Urinary bladder (tissue), 2 donors: Measurements from ENCODE around the gene TBC1D17. TPM values are rescaled to one million over a fixed set of nuclear protein-coding genes. Genes with fewer than 3 reads are reported as not detected.

Experiments used
- polyA plus RNA-seq: library from polyadenylated mRNA; stranded (reverse); fragments of 200-250 nt; gene quantifications from one replicate; pipeline ENCODE4 v1.2.3, GENCODE V29; 2013
- small RNA-seq: library from RNA; depleted of rRNA; stranded (forward); fragments of <200 nt; gene quantifications from one replicate; pipeline ENCODE3, GENCODE V24; 2014
- total RNA-seq: library from RNA; depleted of rRNA; stranded (reverse); fragments of >200 nt; gene quantifications from one replicate; pipeline ENCODE4 v1.2.3, GENCODE V29; 2014
- donor health status: healthy.

Gene TBC1D17
- total and polyA plus RNA-seq, 2 donors = 8.5 to 74.6 TPM

Small RNA genes lying within 50 kb of the gene (small RNA-seq; reads per million reads assigned to genes)
- 0.09 reads per million for gene MIR4749

Other genes with a start within 250 kb of the TBC1D17 start
- gene RRAS, start 237.6 kb upstream of the TBC1D17 start, total RNA-seq = 11.8 TPM
- gene RRAS, start 237.6 kb upstream of the TBC1D17 start, polyA plus RNA-seq = 279 TPM
- gene SCAF1, start 235.5 kb upstream of the TBC1D17 start, total RNA-seq = 8.3 TPM
- gene SCAF1, start 235.5 kb upstream of the TBC1D17 start, polyA plus RNA-seq = 42.3 TPM
- 31.9 TPM for gene IRF3, start 211.8 kb upstream of the TBC1D17 start, total RNA-seq
- gene IRF3, start 211.8 kb upstream of the TBC1D17 start, polyA plus RNA-seq = 84.9 TPM
- 3.1 TPM for gene BCL2L12, start 211.8 kb upstream of the TBC1D17 start, total RNA-seq
- gene BCL2L12, start 211.8 kb upstream of the TBC1D17 start, polyA plus RNA-seq = 23.6 TPM
- 121 TPM for gene PRMT1, start 200.4 kb upstream of the TBC1D17 start, total RNA-seq
- gene PRMT1, start 200.4 kb upstream of the TBC1D17 start, polyA plus RNA-seq = 215 TPM
- 1.4 TPM for gene ADM5, start 188.1 kb upstream of the TBC1D17 start, total RNA-seq
- 6.3 TPM for gene ADM5, start 188.1 kb upstream of the TBC1D17 start, polyA plus RNA-seq
- 11.8 TPM for gene CPT1C, start 186.6 kb upstream of the TBC1D17 start, total RNA-seq
- gene CPT1C, start 186.6 kb upstream of the TBC1D17 start, polyA plus RNA-seq = 7.3 TPM
- gene TSKS, start 114.4 kb upstream of the TBC1D17 start, total RNA-seq = 0.26 TPM
- gene TSKS, start 114.4 kb upstream of the TBC1D17 start, polyA plus RNA-seq = 1.2 TPM
- gene AP2A1, start 110.7 kb upstream of the TBC1D17 start, total RNA-seq = 37.3 TPM
- 95.4 TPM for gene AP2A1, start 110.7 kb upstream of the TBC1D17 start, polyA plus RNA-seq
- 13.3 TPM for gene FUZ, start 64.4 kb upstream of the TBC1D17 start, total RNA-seq
- gene FUZ, start 64.4 kb upstream of the TBC1D17 start, polyA plus RNA-seq = 29.0 TPM
- 16.7 TPM for gene MED25, start 59.4 kb upstream of the TBC1D17 start, total RNA-seq
- 42.9 TPM for gene MED25, start 59.4 kb upstream of the TBC1D17 start, polyA plus RNA-seq
- gene PTOV1, start 26.5 kb upstream of the TBC1D17 start, total RNA-seq = 46.1 TPM
- 121 TPM for gene PTOV1, start 26.5 kb upstream of the TBC1D17 start, polyA plus RNA-seq
- gene PNKP, start 10.1 kb upstream of the TBC1D17 start, total RNA-seq = 28.4 TPM
- 31.4 TPM for gene PNKP, start 10.1 kb upstream of the TBC1D17 start, polyA plus RNA-seq
- gene AKT1S1, start 347 bp upstream of the TBC1D17 start, total RNA-seq = 4.7 TPM
- gene AKT1S1, start 347 bp upstream of the TBC1D17 start, polyA plus RNA-seq = 55.0 TPM
- 0.58 TPM for gene IL4I1, start 19.2 kb downstream of the TBC1D17 start, total RNA-seq
- gene IL4I1, start 19.2 kb downstream of the TBC1D17 start, polyA plus RNA-seq = 1.4 TPM
- 2.4 TPM for gene ATF5, start 51.5 kb downstream of the TBC1D17 start, total RNA-seq
- gene ATF5, start 51.5 kb downstream of the TBC1D17 start, polyA plus RNA-seq = 35.4 TPM
- 22.7 TPM for gene NUP62, start 51.8 kb downstream of the TBC1D17 start, total RNA-seq
- 40.5 TPM for gene NUP62, start 51.8 kb downstream of the TBC1D17 start, polyA plus RNA-seq
- gene SIGLEC11, start 83.5 kb downstream of the TBC1D17 start, total RNA-seq = 1.7 TPM
- gene SIGLEC11, start 83.5 kb downstream of the TBC1D17 start, polyA plus RNA-seq = 0.56 TPM
- 17.8 TPM for gene VRK3, start 147.7 kb downstream of the TBC1D17 start, total RNA-seq
- 24.4 TPM for gene VRK3, start 147.7 kb downstream of the TBC1D17 start, polyA plus RNA-seq
- 7.7 TPM for gene ZNF473, start 148.3 kb downstream of the TBC1D17 start, total RNA-seq
- 4.8 TPM for gene ZNF473, start 148.3 kb downstream of the TBC1D17 start, polyA plus RNA-seq